Measurements from ENCODE around the gene PSG4. TPM values are rescaled to one million over a fixed set of nuclear protein-coding genes. Genes with fewer than 3 reads are reported as not detected.
A peak's percentile ranks its signal among the peaks of the same experiment; 100 is the strongest.
"Not testable (repeated sequence)": the region's sequence is repeated elsewhere in the genome, so short reads cannot be mapped to it uniquely, and the experiment has no call there.

Gene PSG4
- total RNA-seq, 2 experiments from 2014 or later: not detected

GRCh38 chr19:43229315-43229714 lies 23.9 kb upstream of the PSG4 start:
- Mint-ChIP-seq H3K9me3 (peaks cover 46% of the 10 kb centered on the region), H3K27me3 (peaks cover 3% of the 10 kb centered on the region)
- TF ChIP-seq CTCF (IDR thresholded peaks at IDR 0.05): no peak

DNA sequence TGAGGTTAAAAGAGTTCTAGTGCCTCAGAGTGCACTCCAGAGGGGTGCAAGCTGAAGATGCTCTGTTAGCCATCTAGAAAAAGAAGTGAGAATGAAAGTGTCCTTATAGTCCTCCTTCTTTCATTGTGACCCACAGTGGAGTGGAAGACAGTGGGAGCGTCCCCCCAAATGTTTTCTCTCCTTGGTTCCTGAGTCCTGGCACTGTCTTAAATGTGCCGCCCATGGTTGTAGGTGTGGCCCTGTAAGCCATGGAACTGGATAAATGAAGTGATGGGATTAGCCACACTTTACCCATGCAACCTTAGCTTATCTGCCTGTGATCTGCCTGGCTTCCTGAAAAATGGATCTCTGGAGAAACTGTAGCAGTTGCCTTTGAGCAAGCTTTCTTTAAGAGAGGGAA lies 23.3 kb upstream of the PSG4 start:
- H3K4me3 Mint-ChIP-seq; H3K4me1 Mint-ChIP-seq (ENCODE audit: low read depth); CTCF ChIA-PET; POLR2A ChIA-PET; intact Hi-C loops (cut with micrococcal nuclease); H3K36me3 Mint-ChIP-seq (ENCODE audit: low read depth); ATAC-seq; H3K27ac Mint-ChIP-seq; H3K27me3 Mint-ChIP-seq: not testable (repeated sequence)
- peaks cover 43% of the 10 kb centered on the region for H3K9me3 Mint-ChIP-seq
- DNase-seq: peak; percentile 38

More at GRCh38 chr19:43229315-43229714, 23.9 kb upstream of the PSG4 start:
- peaks cover 3% of the 10 kb centered on the region for H3K36me3 Mint-ChIP-seq (ENCODE audit: low read depth)
- H3K4me3 Mint-ChIP-seq: no peak overlapping the region
- intact Hi-C loops (cut with micrococcal nuclease): no loop called here
- H3K4me1 Mint-ChIP-seq (ENCODE audit: low read depth): no peaks in the 10 kb centered on the region
- DNase-seq: no peak
- ChIA-PET POLR2A (no interaction called here), CTCF (no interaction called here)
- no peak overlapping the region for H3K27ac Mint-ChIP-seq
- ATAC-seq: no peak

DNA sequence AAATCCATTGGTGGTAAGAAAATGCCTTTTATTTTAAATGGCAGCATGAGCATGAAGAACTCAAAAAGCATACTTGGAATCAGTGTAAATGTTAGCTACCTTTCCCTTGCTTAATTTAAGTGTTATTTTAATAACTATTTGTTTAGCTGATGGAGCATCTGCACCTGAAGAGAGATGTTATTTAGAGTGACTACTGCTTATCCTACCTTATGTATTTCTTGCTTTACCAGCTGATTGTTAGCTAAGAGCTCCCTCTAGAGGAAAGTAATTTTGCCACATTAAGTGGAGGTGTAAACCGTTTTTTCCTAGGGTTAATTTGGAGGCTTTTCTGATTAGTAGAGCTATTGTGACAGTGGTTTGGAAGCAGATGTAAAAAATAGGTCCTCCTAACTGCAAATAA lies 21.5 kb upstream of the PSG4 start:
- ATAC-seq; H3K4me1 Mint-ChIP-seq (ENCODE audit: low read depth); H3K27ac Mint-ChIP-seq; POLR2A ChIA-PET; DNase-seq; H3K36me3 Mint-ChIP-seq (ENCODE audit: low read depth); H3K4me3 Mint-ChIP-seq; H3K27me3 Mint-ChIP-seq; intact Hi-C loops (cut with micrococcal nuclease); CTCF ChIA-PET: not testable (repeated sequence)
- H3K9me3 Mint-ChIP-seq: peaks cover 43% of the 10 kb centered on the region

DNA sequence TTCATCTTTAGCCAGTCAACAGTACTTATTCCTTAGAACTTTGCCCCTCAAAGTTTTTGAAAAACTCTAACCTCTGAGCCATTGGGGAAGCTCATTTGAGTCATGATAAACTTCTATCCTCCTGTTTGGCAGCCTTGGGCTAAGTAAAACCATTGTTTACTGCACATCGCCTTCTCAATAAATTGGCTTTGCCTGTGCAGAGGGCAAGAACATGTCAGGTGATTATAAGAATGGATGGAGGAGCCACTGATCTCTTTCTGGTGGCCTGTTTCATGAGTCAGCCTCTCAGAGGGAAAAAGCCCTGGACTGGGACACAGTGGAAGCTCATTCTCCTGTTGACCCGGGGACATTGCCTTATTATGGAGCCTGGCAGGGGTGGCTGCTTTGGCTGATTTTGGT lies 19.4 kb upstream of the PSG4 start:
- ChIA-PET POLR2A (interaction anchor here (0.6 kb wide), 1 partner anchor 23 kb away, joined by 3 read pairs; no protein-coding TSS in a partner anchor), CTCF (no interaction called here)
- Mint-ChIP-seq H3K36me3 (ENCODE audit: low read depth) (peaks cover 3% of the 10 kb centered on the region), H3K4me1 (ENCODE audit: low read depth) (no peaks in the 10 kb centered on the region), H3K27ac (no peak overlapping the region), H3K9me3 (peaks cover 33% of the 10 kb centered on the region), H3K27me3 (no peaks in the 10 kb centered on the region), H3K4me3 (no peak overlapping the region)
- ATAC-seq (no peak), DNase-seq (no peak)
- TF ChIP-seq CTCF (IDR thresholded peaks at IDR 0.05): no peak
- intact Hi-C loops (cut with micrococcal nuclease): no loop called here

GRCh38 chr19:43224201-43224854 lies 18.9 kb upstream of the PSG4 start:
- POLR2A ChIA-PET; H3K4me1 Mint-ChIP-seq (ENCODE audit: low read depth); H3K36me3 Mint-ChIP-seq (ENCODE audit: low read depth); intact Hi-C loops (cut with micrococcal nuclease); DNase-seq; ATAC-seq; H3K27ac Mint-ChIP-seq; H3K4me3 Mint-ChIP-seq; H3K27me3 Mint-ChIP-seq; CTCF ChIA-PET: not testable (repeated sequence)
- peaks cover 29% of the 10 kb centered on the region for H3K9me3 Mint-ChIP-seq

DNA sequence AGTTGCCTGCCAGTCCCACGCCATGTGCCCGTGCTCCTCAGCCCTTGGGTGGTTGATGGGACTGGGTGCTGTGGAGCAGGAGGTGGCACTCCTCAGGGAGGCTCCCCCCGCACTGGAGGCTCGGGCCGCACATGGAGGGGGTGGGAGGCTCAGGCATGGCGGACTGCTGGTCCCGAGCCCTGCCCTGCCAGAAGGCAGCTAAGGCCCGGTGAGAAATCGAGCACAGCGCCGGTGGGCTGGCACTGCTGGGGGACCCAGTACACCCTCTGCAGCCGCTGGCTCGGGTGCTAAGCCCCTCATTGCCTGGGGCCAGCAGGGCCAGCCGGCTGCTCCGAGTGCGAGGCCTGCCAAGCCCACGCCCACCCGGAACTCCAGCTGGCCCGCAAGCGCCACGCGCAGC lies 16.5 kb upstream of the PSG4 start:
- H3K4me1 Mint-ChIP-seq (ENCODE audit: low read depth); CTCF ChIA-PET; DNase-seq; H3K36me3 Mint-ChIP-seq (ENCODE audit: low read depth); H3K27ac Mint-ChIP-seq; ATAC-seq; H3K27me3 Mint-ChIP-seq; H3K4me3 Mint-ChIP-seq; POLR2A ChIA-PET; intact Hi-C loops (cut with micrococcal nuclease): not testable (repeated sequence)
- peaks cover 11% of the 10 kb centered on the region for H3K9me3 Mint-ChIP-seq

DNA sequence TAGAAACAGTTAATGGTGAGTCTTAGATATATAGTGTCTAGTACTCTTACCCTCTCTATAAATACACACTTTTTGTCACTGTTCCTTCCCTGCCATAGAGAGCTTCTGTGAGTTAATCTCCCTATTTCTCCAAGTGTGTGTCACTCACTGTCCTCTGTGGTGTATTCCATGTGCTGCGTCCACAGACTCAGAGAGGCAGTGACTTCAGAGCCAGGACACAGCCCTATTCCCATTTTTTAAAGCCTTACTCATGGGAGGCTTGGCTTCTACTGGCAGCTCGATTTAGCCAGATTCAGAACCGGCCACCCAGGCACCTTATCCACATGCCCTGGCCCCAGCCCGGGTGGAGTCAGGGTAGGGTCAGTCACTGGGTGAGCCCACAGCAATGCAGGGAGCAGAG lies 13.7 kb upstream of the PSG4 start:
- H3K36me3 Mint-ChIP-seq (ENCODE audit: low read depth); H3K27ac Mint-ChIP-seq; ATAC-seq; H3K4me1 Mint-ChIP-seq (ENCODE audit: low read depth); POLR2A ChIA-PET; H3K4me3 Mint-ChIP-seq; intact Hi-C loops (cut with micrococcal nuclease); DNase-seq; H3K9me3 Mint-ChIP-seq; CTCF ChIA-PET: not testable (repeated sequence)
- H3K27me3 Mint-ChIP-seq: peaks cover 12% of the 10 kb centered on the region

GRCh38 chr19:43215881-43216280 lies 10.4 kb upstream of the PSG4 start:
- CTCF ChIA-PET; ATAC-seq; POLR2A ChIA-PET; intact Hi-C loops (cut with micrococcal nuclease); H3K4me1 Mint-ChIP-seq (ENCODE audit: low read depth); H3K4me3 Mint-ChIP-seq; DNase-seq; H3K36me3 Mint-ChIP-seq (ENCODE audit: low read depth); H3K27ac Mint-ChIP-seq; H3K9me3 Mint-ChIP-seq: not testable (repeated sequence)
- peaks cover 15% of the 10 kb centered on the region for H3K27me3 Mint-ChIP-seq
